HG02678 (cell line): ENCODE data around the gene CARD11.
"Not testable (repeated sequence)": the region's sequence is repeated elsewhere in the genome, so short reads cannot be mapped to it uniquely, and the experiment has no call there.

Experiments
- ATAC-seq: cut with Tn5 transposase; IDR thresholded peaks from one replicate; pipeline ENCODE4 v1.9.1; 2021; ENCODE audit warnings: mild to moderate bottlenecking, moderate library complexity; ENCODE audit not compliant: unreplicated experiment

The CARD11 gene

DNA sequence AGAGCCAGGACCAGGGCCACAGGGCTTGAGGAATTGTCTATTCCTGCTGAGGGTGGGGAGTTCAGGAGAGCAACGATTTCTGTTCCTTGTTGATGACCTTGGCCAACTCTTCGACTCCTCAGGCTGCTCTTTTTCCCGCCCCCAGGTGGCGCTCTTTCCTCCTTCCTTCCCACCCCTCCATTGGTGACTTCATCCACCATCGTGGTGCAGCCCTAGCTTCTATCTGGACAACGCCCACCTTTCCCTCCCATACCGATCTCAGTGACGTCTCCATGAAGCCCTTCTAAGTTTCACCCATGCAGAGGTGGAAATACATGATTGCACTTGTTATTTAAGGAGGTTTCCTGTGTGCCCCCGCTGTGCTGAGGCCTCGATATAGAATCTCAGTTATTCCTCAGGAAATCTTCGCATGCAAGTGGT is 22.1 kb upstream of the CARD11 start:
- no peak for ATAC-seq

GRCh38 chr7:3064067-3064466 is 20.4 kb upstream of the CARD11 start:
- ATAC-seq, result no peak

GRCh38 chr7:3063016-3063753 is 19.5 kb upstream of the CARD11 start:
- peak; percentile 91 for ATAC-seq

DNA sequence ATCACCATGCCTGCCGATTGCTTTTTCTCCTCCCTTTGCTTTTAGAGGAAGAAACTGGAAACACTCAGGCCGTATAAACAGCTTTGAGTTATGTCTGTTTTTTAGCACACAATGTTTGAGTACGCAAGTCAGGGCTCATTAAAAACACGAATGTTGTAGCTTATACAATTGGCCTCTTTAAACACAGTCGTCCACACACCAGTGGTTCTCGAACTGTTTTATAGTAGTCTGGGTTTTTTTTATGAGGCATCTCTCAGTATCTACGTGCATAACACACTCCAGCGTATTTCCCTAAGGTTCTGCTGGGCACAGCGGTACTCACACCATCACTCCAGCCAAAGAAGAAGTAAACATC is 13.4 kb upstream of the CARD11 start:
- no peak for ATAC-seq

DNA sequence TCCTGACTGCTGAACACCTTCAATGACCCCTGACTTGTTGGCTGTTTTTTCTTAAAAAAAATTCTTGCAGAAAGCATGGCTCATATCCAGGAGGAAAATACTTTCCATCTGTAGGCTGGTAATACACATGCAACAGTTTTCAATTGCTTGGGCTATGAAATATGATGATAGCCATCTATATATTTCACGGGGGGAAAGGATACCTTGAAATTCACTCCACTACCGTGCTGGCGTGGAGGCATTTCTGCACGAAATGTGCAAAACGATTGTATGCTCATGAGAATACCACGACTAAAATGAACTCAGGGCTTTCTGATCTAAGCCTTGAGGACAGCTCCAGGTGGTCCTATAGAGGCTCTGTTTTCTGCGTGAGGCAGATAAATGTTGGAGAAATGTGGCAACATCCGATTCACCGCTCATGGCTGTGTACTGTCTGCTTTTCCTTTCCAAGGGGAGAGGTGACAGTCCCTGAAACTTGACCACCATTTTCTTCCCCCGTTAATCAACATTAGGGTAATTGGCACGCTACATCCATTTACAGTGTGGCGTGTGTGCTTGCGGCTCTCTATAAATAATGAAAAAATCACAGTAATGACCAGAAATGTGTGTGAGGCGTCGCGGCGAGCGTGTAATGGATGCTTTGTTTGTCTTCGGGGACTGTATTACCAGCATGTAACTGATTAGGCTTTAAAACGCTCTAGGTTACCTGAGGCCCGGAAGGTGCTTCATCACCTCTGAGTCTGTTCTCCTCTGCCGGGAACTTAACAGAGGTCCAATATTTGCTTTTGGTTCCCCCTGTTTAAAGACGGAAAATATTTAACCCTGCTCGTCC is 12.8 kb upstream of the CARD11 start:
- no peak for ATAC-seq

DNA sequence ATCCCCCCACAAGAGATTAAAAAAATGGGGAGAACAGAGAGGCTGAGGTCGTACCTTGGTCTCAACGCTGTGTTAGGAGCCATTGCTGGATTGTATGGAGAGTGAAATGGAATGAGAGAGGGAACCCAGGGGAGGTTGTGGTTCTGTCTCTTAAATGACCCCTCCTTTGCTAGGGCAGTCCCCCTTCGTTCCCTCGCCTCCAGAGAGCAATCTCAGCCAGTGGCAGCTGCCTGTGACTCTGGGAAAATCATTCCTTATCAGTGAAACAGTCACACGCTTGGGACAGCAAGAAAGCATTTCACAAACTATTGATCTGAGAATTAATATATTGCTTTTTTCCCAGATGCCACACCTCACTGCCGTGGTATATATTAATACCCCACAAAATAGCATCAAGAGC is 12.0 kb upstream of the CARD11 start:
- ATAC-seq, result no peak

DNA sequence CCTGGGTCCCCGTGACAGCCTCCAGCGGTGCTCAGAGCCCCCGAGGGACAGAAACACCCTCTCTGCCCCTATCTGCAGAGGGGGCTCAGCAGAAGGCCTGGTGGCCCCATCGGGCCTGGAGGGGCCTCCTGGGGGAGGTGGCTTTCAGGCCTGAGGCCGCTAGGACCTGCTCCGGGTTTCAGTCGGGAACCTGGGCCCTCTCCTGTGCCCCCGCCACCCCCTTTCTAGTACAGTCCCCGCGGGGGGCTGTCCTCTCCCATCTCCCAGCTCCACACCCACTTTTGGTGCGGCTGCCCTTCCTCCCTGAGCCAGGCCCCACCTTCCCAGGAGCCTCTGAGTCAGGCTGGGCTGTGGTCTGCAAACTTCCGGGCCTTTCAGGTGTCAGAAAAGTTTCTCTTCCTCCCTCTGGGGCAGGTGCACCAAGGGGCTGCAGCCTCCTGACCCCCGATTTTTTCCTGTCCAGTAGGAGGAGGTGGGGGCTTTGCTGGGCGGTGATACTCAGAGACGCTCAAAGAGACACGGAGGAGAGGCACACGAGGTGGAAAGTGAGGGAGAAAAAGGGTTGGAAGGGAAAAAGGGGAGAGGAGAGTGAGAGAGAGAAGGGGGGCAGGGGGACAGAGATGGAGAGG is 692 bp downstream of the CARD11 start:
- peak; percentile 72 for ATAC-seq

GRCh38 chr7:3041986-3042675 is 1.5 kb downstream of the CARD11 start:
- no peak for ATAC-seq

DNA sequence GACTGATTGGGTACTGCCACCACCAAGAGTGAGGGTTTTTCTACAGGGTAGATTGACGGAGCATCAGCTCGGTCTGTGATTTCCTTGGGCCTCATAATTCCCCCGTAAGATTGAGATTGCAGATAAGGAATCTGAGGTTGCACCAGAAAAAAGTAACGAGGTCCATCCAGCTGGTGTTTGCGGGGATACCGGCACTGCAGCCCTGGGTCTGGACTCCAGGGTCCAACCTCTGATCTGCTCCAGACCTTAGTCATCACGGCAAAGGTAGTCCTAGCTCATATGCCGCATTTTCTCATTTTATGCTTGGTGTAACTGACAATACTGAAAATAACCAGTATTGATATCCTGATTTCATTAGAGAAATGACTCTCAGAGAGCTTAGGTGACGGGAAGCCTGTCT is 3.9 kb downstream of the CARD11 start:
- no peak for ATAC-seq

GRCh38 chr7:3038011-3038410 is 5.7 kb downstream of the CARD11 start:
- not testable (repeated sequence) for ATAC-seq

DNA sequence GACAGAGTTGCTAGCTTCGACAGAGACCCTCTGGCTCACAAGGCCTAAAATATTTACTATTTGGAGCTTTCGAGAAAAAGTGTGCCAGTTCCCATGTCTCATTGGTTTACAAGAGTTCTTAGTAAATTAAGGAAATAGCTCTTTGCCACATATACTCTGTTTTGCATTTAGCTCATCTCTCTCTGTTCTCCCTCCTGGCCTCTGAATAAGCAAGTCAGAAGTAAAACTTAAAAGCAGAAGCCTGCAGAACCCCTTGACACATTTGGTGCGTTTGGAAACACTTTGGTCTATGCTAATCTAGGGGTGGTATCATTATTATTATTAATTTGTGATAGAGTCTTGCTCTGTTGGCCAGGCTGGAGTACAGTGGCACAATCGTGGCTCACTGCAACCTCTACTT is 6.4 kb downstream of the CARD11 start:
- ATAC-seq, result no peak

GRCh38 chr7:3034591-3035150 is 9.0 kb downstream of the CARD11 start:
- no peak for ATAC-seq

- no peak for ATAC-seq
Measured at GRCh38 chr7:3033581-3033980, 10.1 kb downstream of the CARD11 start.

DNA sequence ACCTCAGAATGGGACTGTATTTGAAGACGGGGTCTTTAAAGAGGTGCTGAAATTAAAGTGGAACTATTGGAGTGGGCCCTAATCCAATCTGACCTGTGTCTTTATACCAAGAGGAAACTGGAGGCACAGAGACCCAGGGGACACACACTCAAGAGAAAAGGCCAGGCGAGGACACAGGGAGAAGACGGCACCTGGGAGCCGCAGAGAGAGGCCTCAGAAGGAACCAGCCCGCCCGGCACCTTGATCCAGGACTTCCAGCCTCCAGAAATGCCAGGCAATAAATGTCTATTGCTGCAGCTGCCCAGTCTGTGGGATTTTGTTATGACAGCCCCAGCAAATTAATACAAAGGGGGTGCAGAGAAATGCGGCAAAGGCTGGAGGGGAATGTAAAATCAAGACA is 10.5 kb downstream of the CARD11 start:
- ATAC-seq, result no peak

- no peak for ATAC-seq
Measured at GRCh38 chr7:3032256-3032655, 11.4 kb downstream of the CARD11 start.

GRCh38 chr7:3029138-3029537 is 14.5 kb downstream of the CARD11 start:
- ATAC-seq, result no peak

DNA sequence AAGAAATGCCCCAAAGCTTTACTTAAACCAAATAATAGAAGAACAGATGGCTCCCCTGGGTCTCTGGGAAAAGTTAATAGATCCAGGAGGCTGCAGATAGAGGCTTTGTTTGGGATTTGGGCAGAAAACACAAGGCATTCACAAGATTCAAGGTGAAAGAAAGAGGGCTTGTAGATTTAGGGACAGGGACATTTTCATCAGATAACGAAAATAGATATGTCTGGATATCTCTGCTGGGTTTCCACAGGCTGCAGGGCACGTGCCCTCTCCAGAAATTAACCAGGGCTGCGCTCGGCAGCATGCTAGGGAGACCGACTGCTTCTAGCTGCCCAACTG is 14.9 kb downstream of the CARD11 start:
- ATAC-seq, result no peak

DNA sequence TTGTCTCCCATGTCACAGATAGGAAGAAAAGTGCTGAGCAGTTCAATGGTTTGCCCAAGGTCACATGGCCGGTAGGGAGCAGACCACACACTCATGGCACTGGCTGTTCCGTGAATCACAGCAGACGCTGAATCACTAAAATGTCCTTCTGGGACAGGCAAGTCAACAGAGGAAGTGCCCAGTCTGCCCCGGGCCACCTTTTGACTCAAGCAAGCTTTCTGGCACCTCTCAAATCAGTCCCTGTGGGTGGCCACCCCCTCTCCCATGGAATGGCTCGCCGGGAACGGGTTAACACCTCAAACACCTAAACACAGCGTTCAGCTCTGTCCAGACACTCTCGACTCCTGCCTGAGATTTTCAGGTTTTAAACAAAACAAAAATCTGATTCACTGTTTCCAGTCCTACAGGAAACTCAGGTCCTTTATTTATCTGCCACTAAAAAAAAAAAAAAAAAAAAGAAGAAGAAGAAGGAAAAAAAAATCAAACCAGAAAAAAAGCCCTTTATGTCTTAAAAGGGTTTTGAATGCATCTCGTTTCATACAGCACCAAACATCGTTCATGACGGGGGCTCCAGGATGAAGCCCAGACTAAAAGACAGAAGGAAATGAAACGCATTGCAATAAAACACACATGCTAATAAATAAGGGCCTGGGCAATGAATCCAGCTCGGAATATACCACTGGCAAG is 15.5 kb downstream of the CARD11 start:
- ATAC-seq, result no peak

GRCh38 chr7:3027005-3027845 is 16.4 kb downstream of the CARD11 start:
- ATAC-seq, result no peak

DNA sequence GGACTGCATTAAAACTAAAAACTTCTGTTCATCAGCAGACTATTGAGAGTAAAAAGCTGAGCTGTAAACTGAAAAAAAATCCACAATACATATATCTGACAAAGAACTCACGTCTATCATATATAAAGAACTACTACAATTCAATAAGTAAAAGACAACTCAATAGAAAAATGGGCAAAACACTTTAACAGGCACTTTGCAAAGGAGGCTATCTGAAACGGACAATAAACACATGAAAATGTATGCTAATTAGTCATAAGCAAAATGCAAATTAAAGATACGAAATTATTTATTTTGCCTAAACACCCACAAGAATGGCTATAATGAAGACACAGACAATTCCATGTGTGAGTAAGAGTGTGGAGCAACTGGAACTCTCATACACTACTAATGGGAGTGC is 18.1 kb downstream of the CARD11 start:
- no peak for ATAC-seq
